Esophagus squamous epithelium (tissue), 4 donors: Measurements from ENCODE around the gene ZNF521.

ENCODE experiments used
- CTCF ChIP-seq, 6 experiments: fragments of 450-650 bp in 4 of 6; fragments of 200-600 bp in 2 of 6; sonication (generic) in 2 of 6; IDR thresholded peaks; one replicate each; pipeline ENCODE4 v1.5.1; 2016 to 2019; ENCODE audit warnings: antibody characterized with exemption in 6 of 6, mild to moderate bottlenecking in 4 of 6, moderate library complexity in 4 of 6
- POLR2A ChIP-seq, 4 donors: fragments of 450-650 bp; IDR thresholded peaks; one replicate each; pipeline ENCODE4 v1.6.1; 2017; ENCODE audit warnings: antibody characterized with exemption in 4 of 4, mild to moderate bottlenecking in 4 of 4, moderate library complexity in 3 of 4

GRCh38 chr18:25284861-25285550, 67.0 kb downstream of the ZNF521 start:
- no peak for TF ChIP-seq CTCF (IDR thresholded peaks at IDR 0.05)
- TF ChIP-seq POLR2A (IDR thresholded peaks at IDR 0.05) = no peak
